Measurements from ENCODE around the gene NKAIN1.

Gene NKAIN1

GRCh38 chr1:31222176-31222575 lies 17.5 kb downstream of the NKAIN1 start:
- DNase-seq (ENCODE audit: insufficient read length, low spot score) = no peak
- no peak for FAIRE-seq
- TF ChIP-seq POLR2A (IDR thresholded peaks at IDR 0.05; ENCODE audit: low read depth, low read length) (no peak), PAX5 (IDR thresholded peaks at IDR 0.05; ENCODE audit: insufficient read depth, low read length, severe bottlenecking) (no peak), TAF1 (IDR thresholded peaks at IDR 0.05; ENCODE audit: low read depth, low read length) (no peak), SPI1 (IDR thresholded peaks at IDR 0.05; ENCODE audit: low read depth, low read length) (no peak)

DNA sequence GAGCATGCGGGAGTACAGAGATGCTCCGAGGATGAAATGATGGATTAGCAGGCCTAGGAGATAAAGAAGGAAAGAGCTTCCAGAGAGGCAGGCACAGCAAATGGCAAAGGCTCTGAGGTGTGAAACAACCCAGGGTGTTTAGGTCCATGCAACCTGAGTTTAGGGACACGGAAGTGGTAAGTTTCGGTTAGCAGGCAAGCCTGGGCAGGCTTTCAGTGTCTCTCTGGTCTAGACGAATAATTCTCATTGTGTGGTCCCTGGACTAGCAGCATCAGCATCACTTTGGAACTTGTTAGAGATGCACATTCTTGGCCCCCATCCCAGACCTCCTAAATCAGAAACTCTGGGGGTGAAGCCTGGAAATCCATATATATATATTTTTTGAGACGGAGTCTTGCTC lies 18.6 kb downstream of the NKAIN1 start:
- DNase-seq (ENCODE audit: insufficient read length, low spot score) = no peak
- no peak for FAIRE-seq
- TF ChIP-seq SPI1 (IDR thresholded peaks at IDR 0.05; ENCODE audit: low read depth, low read length) (no peak), POU2F2 (IDR thresholded peaks at IDR 0.05; ENCODE audit: low read depth, low read length) (no peak), POLR2A (IDR thresholded peaks at IDR 0.05; ENCODE audit: low read depth, low read length) (no peak), POLR2AphosphoS5 (IDR thresholded peaks at IDR 0.05; ENCODE audit: low read depth, low read length) (no peak), TAF1 (IDR thresholded peaks at IDR 0.05; ENCODE audit: low read depth, low read length) (no peak), PAX5 (IDR thresholded peaks at IDR 0.05; ENCODE audit: insufficient read depth, low read length, severe bottlenecking) (no peak)

- DNase-seq (ENCODE audit: insufficient read length, low spot score) (no peak), FAIRE-seq (no peak)
- TF ChIP-seq POLR2A (IDR thresholded peaks at IDR 0.05; ENCODE audit: low read depth, low read length) = no peak
Measured at GRCh38 chr1:31219489-31219888, 20.2 kb downstream of the NKAIN1 start.

DNA sequence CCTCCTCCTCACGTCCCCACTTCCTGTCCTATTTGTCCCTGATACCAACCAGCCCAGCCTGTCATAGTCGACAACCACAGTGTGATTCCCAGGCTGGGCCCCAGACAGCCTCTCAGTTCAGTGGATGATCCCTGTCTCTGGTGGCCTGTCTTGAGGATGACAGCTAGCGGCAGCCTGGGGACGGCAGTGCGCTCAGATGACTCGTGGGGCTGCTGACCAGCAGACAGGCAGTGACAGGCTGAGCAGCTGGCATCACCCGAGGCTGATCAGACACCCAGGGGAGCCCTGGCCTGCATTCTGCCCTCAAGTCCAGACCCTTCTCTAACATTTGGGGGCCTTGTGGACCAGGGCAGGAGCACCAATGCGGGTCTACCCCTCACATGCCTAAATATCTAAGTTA lies 21.0 kb downstream of the NKAIN1 start:
- DNase-seq (ENCODE audit: insufficient read length, low spot score) = no peak
- FAIRE-seq = no peak
- TF ChIP-seq PAX5 (IDR thresholded peaks at IDR 0.05; ENCODE audit: insufficient read depth, low read length, severe bottlenecking) (no peak), TAF1 (IDR thresholded peaks at IDR 0.05; ENCODE audit: low read depth, low read length) (no peak), POLR2AphosphoS5 (IDR thresholded peaks at IDR 0.05; ENCODE audit: low read depth, low read length) (no peak), POLR2A (IDR thresholded peaks at IDR 0.05; ENCODE audit: low read depth, low read length) (no peak), SPI1 (IDR thresholded peaks at IDR 0.05; ENCODE audit: low read depth, low read length) (no peak), POU2F2 (IDR thresholded peaks at IDR 0.05; ENCODE audit: low read depth, low read length) (no peak)

DNA sequence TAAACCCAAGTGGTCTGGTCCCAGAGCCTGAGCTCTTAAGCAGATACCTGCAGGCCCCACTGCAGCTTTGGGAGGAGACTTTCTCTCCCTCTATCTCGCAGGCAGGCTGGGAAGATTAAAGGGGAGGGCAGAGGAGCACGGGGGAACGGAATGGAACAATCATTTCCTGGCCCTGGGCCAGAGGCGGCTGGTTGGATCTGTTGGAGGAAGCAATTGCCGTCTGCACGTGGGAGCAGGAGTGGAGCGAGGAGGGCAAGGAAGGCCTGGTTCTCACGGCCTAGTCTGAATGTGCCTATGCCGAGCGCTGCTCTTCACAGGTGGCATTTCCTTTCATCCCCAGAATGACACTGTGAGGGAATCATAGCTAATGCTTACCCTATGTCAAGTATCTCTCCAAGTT lies 23.7 kb downstream of the NKAIN1 start:
- TF ChIP-seq POLR2AphosphoS5 (IDR thresholded peaks at IDR 0.05; ENCODE audit: low read depth, low read length) (no peak), TAF1 (IDR thresholded peaks at IDR 0.05; ENCODE audit: low read depth, low read length) (no peak), PAX5 (IDR thresholded peaks at IDR 0.05; ENCODE audit: insufficient read depth, low read length, severe bottlenecking) (no peak), SPI1 (IDR thresholded peaks at IDR 0.05; ENCODE audit: low read depth, low read length) (no peak), POU2F2 (IDR thresholded peaks at IDR 0.05; ENCODE audit: low read depth, low read length) (no peak), POLR2A (IDR thresholded peaks at IDR 0.05; ENCODE audit: low read depth, low read length) (no peak)
- DNase-seq (ENCODE audit: insufficient read length, low spot score) (no peak), FAIRE-seq (no peak)

DNA sequence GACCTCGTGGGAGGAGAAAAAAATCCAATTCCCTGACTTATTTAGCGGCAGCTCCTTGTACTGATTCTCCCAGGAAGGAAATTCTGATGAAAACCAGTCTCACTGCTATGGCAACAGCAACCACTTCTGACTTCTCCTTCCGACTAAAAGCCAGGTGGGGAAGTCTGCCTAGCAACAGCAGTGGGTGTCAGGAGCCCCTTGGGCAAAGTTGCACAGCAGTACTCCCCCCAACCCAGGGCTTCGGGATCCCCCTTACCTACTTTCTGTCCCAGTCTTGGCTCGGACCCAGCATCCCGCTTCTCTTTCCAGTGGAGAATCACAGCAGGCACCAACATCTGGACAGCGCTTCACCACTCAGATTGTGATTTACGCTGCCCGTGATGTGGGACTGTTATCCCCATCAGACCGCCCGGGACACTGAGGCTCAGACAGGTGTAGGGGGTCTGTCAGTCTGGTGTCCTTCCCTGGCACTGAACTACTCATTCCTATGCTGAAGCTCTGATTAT lies 24.6 kb downstream of the NKAIN1 start:
- FAIRE-seq = no peak
- TF ChIP-seq SPI1 (IDR thresholded peaks at IDR 0.05; ENCODE audit: low read depth, low read length) (no peak), TAF1 (IDR thresholded peaks at IDR 0.05; ENCODE audit: low read depth, low read length) (no peak), POLR2A (IDR thresholded peaks at IDR 0.05; ENCODE audit: low read depth, low read length) (no peak)
- DNase-seq (ENCODE audit: insufficient read length, low spot score) = no peak

GRCh38 chr1:31214316-31215064 lies 25.2 kb downstream of the NKAIN1 start:
- no peak for FAIRE-seq

GRCh38 chr1:31208361-31208945 lies 31.2 kb downstream of the NKAIN1 start:
- FAIRE-seq = no peak
- TF ChIP-seq POU2F2 (IDR thresholded peaks at IDR 0.05; ENCODE audit: low read depth, low read length) (no peak), SPI1 (IDR thresholded peaks at IDR 0.05; ENCODE audit: low read depth, low read length) (no peak), PAX5 (IDR thresholded peaks at IDR 0.05; ENCODE audit: insufficient read depth, low read length, severe bottlenecking) (no peak), POLR2AphosphoS5 (IDR thresholded peaks at IDR 0.05; ENCODE audit: low read depth, low read length) (no peak), TAF1 (IDR thresholded peaks at IDR 0.05; ENCODE audit: low read depth, low read length) (no peak), POLR2A (IDR thresholded peaks at IDR 0.05; ENCODE audit: low read depth, low read length) (no peak)

More at GRCh38 chr1:31214316-31215064, 25.2 kb downstream of the NKAIN1 start:
- no peak for DNase-seq (ENCODE audit: insufficient read length, low spot score)
- TF ChIP-seq TAF1 (IDR thresholded peaks at IDR 0.05; ENCODE audit: low read depth, low read length) = no peak

DNA sequence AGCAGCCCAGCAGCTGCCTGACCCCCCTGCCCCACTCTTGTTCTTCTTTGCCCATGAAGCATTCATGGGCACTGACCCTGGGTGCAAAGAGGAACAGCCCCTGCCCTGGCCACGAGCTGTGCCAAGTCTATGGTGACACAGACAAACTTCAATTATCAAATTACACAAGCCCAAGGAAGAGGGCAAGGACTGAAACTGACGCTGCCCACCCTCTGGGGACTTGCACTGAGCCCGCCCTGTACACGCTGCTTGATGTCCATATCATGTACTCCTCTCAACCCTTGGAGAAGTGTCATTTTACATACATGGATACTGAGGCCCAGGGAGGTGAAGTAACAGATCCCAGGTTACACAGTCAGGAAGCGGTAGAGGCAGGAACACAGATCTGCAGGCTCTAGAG lies 32.1 kb downstream of the NKAIN1 start:
- no peak for TF ChIP-seq SPI1 (IDR thresholded peaks at IDR 0.05; ENCODE audit: low read depth, low read length)
- TF ChIP-seq TAF1 (IDR thresholded peaks at IDR 0.05; ENCODE audit: low read depth, low read length) = no peak
- no peak for TF ChIP-seq POLR2A (IDR thresholded peaks at IDR 0.05; ENCODE audit: low read depth, low read length)
- no peak for TF ChIP-seq POLR2AphosphoS5 (IDR thresholded peaks at IDR 0.05; ENCODE audit: low read depth, low read length)
- no peak for TF ChIP-seq PAX5 (IDR thresholded peaks at IDR 0.05; ENCODE audit: insufficient read depth, low read length, severe bottlenecking)
- TF ChIP-seq POU2F2 (IDR thresholded peaks at IDR 0.05; ENCODE audit: low read depth, low read length) = no peak
- FAIRE-seq (no peak), DNase-seq (ENCODE audit: insufficient read length, low spot score) (no peak)

More at GRCh38 chr1:31208361-31208945, 31.2 kb downstream of the NKAIN1 start:
- DNase-seq (ENCODE audit: insufficient read length, low spot score) = no peak

- TF ChIP-seq SPI1 (IDR thresholded peaks at IDR 0.05; ENCODE audit: low read depth, low read length) (no peak), POLR2A (IDR thresholded peaks at IDR 0.05; ENCODE audit: low read depth, low read length) (no peak), POU2F2 (IDR thresholded peaks at IDR 0.05; ENCODE audit: low read depth, low read length) (no peak), POLR2AphosphoS5 (IDR thresholded peaks at IDR 0.05; ENCODE audit: low read depth, low read length) (no peak), PAX5 (IDR thresholded peaks at IDR 0.05; ENCODE audit: insufficient read depth, low read length, severe bottlenecking) (no peak), TAF1 (IDR thresholded peaks at IDR 0.05; ENCODE audit: low read depth, low read length) (no peak)
- no peak for FAIRE-seq
- no peak for DNase-seq (ENCODE audit: insufficient read length, low spot score)
Measured at GRCh38 chr1:31207046-31207445, 32.6 kb downstream of the NKAIN1 start.
